ENCODE measurements around the gene FFAR1.

Gene FFAR1

GRCh38 chr19:35321291-35321690 lies 26.4 kb upstream of the FFAR1 start:
- no peak for DNase-seq
- TF ChIP-seq POLR2A (IDR thresholded peaks at IDR 0.05; ENCODE audit: low read length) = no peak
- no peak for TF ChIP-seq GATA1 (IDR thresholded peaks at IDR 0.05; ENCODE audit: low read depth, low read length)

DNA sequence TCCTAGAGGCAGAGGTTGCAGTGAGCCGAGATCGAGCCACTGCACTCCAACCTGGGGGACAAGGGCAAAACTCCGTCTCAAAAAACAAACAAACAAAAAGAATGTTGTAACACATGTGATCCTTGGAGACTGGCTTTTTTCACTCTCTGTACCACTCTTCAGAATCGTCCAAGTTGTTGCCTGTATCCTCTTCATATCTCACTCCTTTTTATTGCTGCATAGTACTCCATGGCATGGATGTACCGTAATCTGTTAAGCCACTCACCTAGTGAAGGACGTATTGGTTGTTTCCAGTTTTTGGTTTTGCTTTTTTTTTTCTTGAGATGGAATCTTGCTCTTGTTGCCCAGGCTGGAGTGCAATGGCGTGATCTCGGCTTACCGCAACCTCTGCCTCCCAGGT lies 25.7 kb upstream of the FFAR1 start:
- no peak for DNase-seq
- TF ChIP-seq GATA1 (IDR thresholded peaks at IDR 0.05; ENCODE audit: low read depth, low read length) = no peak
- TF ChIP-seq POLR2A (IDR thresholded peaks at IDR 0.05; ENCODE audit: low read length) = no peak

DNA sequence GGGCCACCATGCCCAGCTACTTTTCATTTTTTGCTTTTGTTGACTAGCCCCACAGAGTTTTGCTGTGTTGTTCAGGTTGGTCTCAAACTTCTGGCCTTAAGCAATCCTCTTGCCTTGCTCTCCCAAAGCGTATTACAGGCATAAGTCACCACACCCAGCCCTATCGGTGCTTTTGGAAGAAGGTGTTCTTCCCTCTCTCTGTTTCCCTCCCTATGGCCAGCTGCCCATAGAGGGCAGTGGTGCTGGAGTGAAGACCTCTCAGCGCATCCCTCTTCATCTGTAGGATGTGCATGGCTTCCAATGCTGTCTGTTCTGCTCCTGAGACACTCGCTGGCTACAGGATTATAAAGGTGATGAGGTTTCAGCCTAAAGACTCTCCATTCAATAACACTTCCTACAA lies 20.1 kb upstream of the FFAR1 start:
- DNase-seq = no peak
- no peak for TF ChIP-seq GATA1 (IDR thresholded peaks at IDR 0.05; ENCODE audit: low read depth, low read length)
- TF ChIP-seq POLR2A (IDR thresholded peaks at IDR 0.05; ENCODE audit: low read length) = no peak

DNA sequence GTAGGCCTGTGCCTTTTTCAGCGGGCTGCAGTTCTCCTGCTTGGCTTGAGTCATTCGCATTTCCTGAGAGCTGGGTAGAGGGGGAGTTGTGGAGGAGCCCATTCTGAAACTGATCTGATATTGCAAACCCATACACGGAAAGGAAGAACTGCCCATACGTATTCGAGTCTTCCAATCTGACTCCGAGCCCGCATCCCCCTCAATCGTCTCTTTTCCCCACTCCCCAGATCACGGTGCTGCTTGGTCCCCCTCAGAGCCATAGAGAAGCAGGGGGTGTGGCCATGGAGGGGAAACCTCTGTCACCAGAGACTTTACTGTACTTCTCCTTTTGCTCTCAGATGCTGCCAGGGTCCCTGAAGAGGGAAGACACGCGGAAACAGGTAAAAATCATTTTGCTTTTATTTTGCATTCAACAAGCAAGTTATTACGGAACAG lies 18.8 kb upstream of the FFAR1 start, which contains the start of gene CD22:
Gene CD22 (plus strand): TSS at position 337 of the 435 bp plus-strand sequence. CDS start 2,854 bp downstream, outside the sequence.
- DNase-seq = no peak
- TF ChIP-seq GATA1 (IDR thresholded peaks at IDR 0.05; ENCODE audit: low read depth, low read length) = no peak
- no peak for TF ChIP-seq POLR2A (IDR thresholded peaks at IDR 0.05; ENCODE audit: low read length)

GRCh38 chr19:35329323-35329722 lies 18.4 kb upstream of the FFAR1 start:
- no peak for DNase-seq
- TF ChIP-seq GATA1 (IDR thresholded peaks at IDR 0.05; ENCODE audit: low read depth, low read length) = no peak
- no peak for TF ChIP-seq POLR2A (IDR thresholded peaks at IDR 0.05; ENCODE audit: low read length)

DNA sequence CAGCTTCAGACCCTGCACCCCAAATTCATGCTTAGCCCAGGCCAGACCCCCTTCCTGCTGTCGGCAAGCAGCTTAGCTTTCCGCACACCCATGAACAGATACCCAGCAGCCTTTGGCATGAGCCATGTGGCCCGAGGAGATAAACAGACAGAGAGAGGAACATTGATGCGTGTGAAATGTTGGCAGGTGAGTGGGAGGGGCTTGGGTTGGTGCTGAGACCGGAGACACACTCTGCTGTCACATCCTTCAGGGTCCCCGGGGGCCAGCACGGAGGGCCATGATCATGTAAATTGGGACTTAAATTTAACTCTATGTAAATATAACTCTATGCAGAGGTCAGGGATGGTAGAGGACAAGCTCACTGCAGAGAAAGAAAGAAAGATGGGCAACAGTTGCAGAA lies 17.2 kb upstream of the FFAR1 start:
- no peak for TF ChIP-seq POLR2A (IDR thresholded peaks at IDR 0.05; ENCODE audit: low read length)
- no peak for TF ChIP-seq GATA1 (IDR thresholded peaks at IDR 0.05; ENCODE audit: low read depth, low read length)
- no peak for DNase-seq

DNA sequence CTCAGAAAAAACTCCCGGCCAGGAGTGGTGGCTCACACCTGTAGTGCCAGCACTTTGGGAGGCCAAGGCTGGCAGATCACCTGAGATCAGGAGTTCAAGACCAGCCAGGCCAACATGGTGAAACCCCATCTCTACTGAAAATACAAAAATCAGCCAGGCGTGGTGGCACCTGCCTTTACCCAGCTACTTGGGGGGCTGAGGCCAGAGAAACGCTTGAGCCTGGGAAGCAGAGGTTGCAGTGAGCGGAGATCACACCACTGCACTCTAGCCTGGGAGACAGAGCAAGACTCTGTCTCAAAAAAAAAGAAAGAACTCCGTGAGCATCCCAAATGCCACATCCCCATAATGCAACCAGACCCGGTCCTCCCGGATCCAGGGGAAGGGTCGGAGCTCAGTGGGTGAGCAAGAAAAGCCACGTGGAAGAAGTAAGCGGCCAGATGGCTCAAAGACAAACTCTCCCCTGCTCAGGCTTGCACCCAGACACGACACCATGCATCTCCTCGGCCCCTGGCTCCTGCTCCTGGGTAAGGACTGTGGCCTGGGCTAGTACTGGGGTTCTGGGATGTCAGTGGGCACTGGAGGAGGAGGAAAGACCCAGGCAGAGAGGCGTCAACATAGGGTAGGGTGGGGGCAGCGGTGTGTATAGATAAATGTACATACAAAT lies 16.0 kb upstream of the FFAR1 start:
- TF ChIP-seq POLR2A (IDR thresholded peaks at IDR 0.05; ENCODE audit: low read length) (no peak), GATA1 (IDR thresholded peaks at IDR 0.05; ENCODE audit: low read depth, low read length) (no peak)

GRCh38 chr19:35332817-35333216 lies 14.9 kb upstream of the FFAR1 start:
- DNase-seq = no peak
- no peak for TF ChIP-seq POLR2A (IDR thresholded peaks at IDR 0.05; ENCODE audit: low read length)
- no peak for TF ChIP-seq GATA1 (IDR thresholded peaks at IDR 0.05; ENCODE audit: low read depth, low read length)

More for the DNA sequence above, 16.0 kb upstream of the FFAR1 start:
- no peak for DNase-seq

- no peak for DNase-seq
- no peak for TF ChIP-seq GATA1 (IDR thresholded peaks at IDR 0.05; ENCODE audit: low read depth, low read length)
- no peak for TF ChIP-seq POLR2A (IDR thresholded peaks at IDR 0.05; ENCODE audit: low read length)
Measured at GRCh38 chr19:35334144-35334753, 13.5 kb upstream of the FFAR1 start.

DNA sequence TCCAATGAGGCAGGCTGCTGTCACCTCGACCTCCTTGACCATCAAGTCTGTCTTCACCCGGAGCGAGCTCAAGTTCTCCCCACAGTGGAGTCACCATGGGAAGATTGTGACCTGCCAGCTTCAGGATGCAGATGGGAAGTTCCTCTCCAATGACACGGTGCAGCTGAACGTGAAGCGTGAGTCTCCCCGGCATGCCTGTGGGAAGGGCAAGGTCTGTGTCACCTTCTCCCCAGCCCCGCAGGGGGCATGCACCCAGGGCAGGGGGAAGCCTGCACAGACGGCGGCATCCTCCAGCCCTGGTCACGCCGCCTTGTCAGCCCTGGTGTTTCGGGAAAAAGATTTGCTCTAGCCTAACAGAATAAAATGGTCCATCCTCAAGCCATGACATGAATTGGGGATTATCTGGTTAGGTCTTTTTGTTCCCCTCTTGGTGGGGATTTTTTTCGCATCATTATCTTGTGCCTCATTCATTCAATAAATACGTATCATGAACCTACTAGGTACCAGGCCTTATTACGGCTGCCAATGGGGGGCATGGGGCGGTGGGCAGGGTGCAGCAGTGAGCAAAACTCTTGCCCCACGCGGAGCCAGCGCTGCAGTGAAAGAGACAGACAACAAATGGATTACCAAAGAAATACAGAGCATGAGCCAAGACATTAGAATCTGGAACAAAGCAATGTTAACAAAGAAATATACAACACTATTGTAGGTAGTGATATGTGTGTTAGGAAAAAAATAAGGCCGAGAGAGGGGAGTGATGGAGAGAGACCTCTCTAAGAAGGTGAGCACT lies 11.3 kb upstream of the FFAR1 start:
- DNase-seq = no peak
- no peak for TF ChIP-seq POLR2A (IDR thresholded peaks at IDR 0.05; ENCODE audit: low read length)
- TF ChIP-seq GATA1 (IDR thresholded peaks at IDR 0.05; ENCODE audit: low read depth, low read length) = no peak

DNA sequence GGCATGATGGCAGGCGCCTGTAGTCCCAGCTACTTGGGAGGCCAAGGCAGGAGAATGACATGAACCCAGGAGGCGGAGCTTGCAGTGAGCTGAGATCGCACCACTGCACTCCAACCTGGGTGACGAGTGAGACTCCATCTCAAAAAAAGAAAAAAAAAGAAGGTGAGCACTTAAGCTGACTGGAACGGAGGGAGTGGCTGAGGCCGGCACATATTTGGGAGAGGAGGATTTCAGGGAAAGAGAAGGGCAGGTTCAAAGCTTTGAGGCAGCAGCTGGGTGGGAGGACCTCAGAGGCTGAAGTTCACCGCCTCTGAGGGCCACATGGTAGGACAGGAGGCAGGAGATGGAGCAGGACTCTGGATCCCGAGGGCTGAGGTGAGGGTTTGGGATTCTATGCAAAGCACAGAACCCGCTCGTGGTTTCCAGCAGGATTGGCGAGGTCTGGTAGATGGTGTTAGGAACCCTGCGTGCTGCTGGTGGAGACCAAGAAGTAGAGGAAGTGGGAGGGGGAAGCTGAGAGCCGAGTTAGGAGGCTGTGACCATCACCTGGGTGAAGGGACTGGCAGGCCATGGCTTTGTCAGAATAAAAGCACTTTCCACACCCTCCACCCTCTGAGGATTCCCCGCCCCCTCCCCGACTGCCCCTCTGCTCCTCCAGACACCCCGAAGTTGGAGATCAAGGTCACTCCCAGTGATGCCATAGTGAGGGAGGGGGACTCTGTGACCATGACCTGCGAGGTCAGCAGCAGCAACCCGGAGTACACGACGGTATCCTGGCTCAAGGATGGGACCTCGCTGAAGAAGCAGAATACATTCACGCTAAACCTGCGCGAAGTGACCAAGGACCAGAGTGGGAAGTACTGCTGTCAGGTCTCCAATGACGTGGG lies 10.4 kb upstream of the FFAR1 start:
- DNase-seq = no peak

DNA sequence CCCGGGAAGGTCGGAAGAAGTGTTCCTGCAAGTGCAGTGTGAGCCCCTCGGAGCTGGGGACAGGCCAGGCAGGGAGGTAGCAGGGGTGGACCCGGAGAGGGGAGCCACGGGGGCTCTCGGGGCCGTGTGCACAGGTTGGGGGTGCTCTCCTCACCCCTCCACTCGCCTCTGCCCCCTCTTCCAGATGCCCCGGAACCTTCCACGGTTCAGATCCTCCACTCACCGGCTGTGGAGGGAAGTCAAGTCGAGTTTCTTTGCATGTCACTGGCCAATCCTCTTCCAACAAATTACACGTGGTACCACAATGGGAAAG lies 9.8 kb upstream of the FFAR1 start:
- no peak for DNase-seq
- TF ChIP-seq POLR2A (IDR thresholded peaks at IDR 0.05; ENCODE audit: low read length) (no peak), GATA1 (IDR thresholded peaks at IDR 0.05; ENCODE audit: low read depth, low read length) (no peak)

More for the DNA sequence above, 10.4 kb upstream of the FFAR1 start:
- TF ChIP-seq GATA1 (IDR thresholded peaks at IDR 0.05; ENCODE audit: low read depth, low read length) = no peak
- no peak for TF ChIP-seq POLR2A (IDR thresholded peaks at IDR 0.05; ENCODE audit: low read length)

DNA sequence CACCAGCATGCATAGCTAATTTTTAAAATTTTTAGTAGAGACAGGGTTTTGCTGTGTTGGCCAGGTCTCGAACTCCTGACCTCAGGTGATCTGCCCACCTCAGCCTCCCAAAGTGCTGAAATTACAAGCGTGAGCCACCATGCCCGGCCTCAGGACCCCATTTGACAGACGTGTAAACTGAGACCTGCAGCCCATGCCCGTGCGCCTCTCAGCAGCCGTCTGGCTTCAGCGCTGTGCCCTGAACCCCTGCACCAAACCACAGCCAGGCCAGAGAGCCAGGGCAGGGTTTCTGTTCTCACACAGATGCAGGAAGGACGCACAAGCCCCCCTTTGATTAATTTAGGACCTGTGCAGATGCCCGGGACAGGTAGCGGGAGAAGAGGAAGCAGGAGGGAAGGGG lies 7.3 kb upstream of the FFAR1 start:
- no peak for DNase-seq
- TF ChIP-seq GATA1 (IDR thresholded peaks at IDR 0.05; ENCODE audit: low read depth, low read length) (no peak), POLR2A (IDR thresholded peaks at IDR 0.05; ENCODE audit: low read length) (no peak)

GRCh38 chr19:35341006-35341405 lies 6.7 kb upstream of the FFAR1 start:
- DNase-seq = no peak
- TF ChIP-seq GATA1 (IDR thresholded peaks at IDR 0.05; ENCODE audit: low read depth, low read length) = no peak
- no peak for TF ChIP-seq POLR2A (IDR thresholded peaks at IDR 0.05; ENCODE audit: low read length)

Data from erythroblast (primary cell).